ENCODE results near the gene PEAR1.

GRCh38 chr1:156885314-156885713 is 8.2 kb upstream of the PEAR1 start:
- TF ChIP-seq EZH2phosphoT487 (IDR thresholded peaks at IDR 0.05; ENCODE audit: borderline replicate concordance, low read depth, low read length) = no peak
- TF ChIP-seq, protein P1, sequence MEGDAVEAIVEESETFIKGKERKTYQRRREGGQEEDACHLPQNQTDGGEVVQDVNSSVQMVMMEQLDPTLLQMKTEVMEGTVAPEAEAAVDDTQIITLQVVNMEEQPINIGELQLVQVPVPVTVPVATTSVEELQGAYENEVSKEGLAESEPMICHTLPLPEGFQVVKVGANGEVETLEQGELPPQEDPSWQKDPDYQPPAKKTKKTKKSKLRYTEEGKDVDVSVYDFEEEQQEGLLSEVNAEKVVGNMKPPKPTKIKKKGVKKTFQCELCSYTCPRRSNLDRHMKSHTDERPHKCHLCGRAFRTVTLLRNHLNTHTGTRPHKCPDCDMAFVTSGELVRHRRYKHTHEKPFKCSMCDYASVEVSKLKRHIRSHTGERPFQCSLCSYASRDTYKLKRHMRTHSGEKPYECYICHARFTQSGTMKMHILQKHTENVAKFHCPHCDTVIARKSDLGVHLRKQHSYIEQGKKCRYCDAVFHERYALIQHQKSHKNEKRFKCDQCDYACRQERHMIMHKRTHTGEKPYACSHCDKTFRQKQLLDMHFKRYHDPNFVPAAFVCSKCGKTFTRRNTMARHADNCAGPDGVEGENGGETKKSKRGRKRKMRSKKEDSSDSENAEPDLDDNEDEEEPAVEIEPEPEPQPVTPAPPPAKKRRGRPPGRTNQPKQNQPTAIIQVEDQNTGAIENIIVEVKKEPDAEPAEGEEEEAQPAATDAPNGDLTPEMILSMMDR (conservative IDR thresholded peaks at IDR 0.05; ENCODE audit: low read length) = no peak
